NCI-H1048 (cell line): Measurements from ENCODE around the gene IFNA6.
"Not testable (repeated sequence)": the region's sequence is repeated elsewhere in the genome, so short reads cannot be mapped to it uniquely, and the experiment has no call there.

Source experiments
- DNase-seq: peaks from one replicate; lab custom pipeline; 2025; lab: John Stamatoyannopoulos, UW

The IFNA6 gene

GRCh38 chr9:21350787-21351186 lies at the start of gene IFNA6:
Gene IFNA6 (minus strand): TSS chr9:21350887. CDS start chr9:21350887, 0 bp downstream.
- no peak for DNase-seq

- no peak for DNase-seq
Measured at GRCh38 chr9:21399956-21400355, 49.3 kb upstream of the IFNA6 start.

- DNase-seq = no peak
Measured at GRCh38 chr9:21398955-21399489, 48.3 kb upstream of the IFNA6 start.

- no peak for DNase-seq
Measured at GRCh38 chr9:21395778-21396717, 45.4 kb upstream of the IFNA6 start.

- DNase-seq = no peak
Measured at GRCh38 chr9:21392270-21392669, 41.6 kb upstream of the IFNA6 start.

- no peak for DNase-seq
Measured at GRCh38 chr9:21385131-21385670, 34.5 kb upstream of the IFNA6 start, which contains the start of gene IFNA2. Gene IFNA2 (minus strand): TSS chr9:21385398. CDS start chr9:21385329, 69 bp downstream.

- DNase-seq = no peak
Measured at GRCh38 chr9:21383627-21384026, 32.9 kb upstream of the IFNA6 start.

GRCh38 chr9:21381448-21382339 lies 31.0 kb upstream of the IFNA6 start:
- no peak for DNase-seq

- DNase-seq = not testable (repeated sequence)
Measured at GRCh38 chr9:21371467-21371866, 20.8 kb upstream of the IFNA6 start.

GRCh38 chr9:21367957-21368356 lies 17.3 kb upstream of the IFNA6 start, which contains the start of gene IFNA13:
Gene IFNA13 (minus strand): TSS chr9:21368057. CDS start chr9:21368010, 47 bp downstream.
- DNase-seq = no peak

GRCh38 chr9:21367169-21367568 lies 16.5 kb upstream of the IFNA6 start:
- DNase-seq = not testable (repeated sequence)

- DNase-seq = no peak
Measured at GRCh38 chr9:21362287-21362686, 11.6 kb upstream of the IFNA6 start.

- DNase-seq = no peak
Measured at GRCh38 chr9:21357479-21358460, 7.1 kb upstream of the IFNA6 start.

GRCh38 chr9:21348430-21348970 lies 2.2 kb downstream of the IFNA6 start:
- DNase-seq = no peak

- DNase-seq = no peak
Measured at GRCh38 chr9:21340735-21341134, 10.0 kb downstream of the IFNA6 start.

GRCh38 chr9:21336457-21336856 lies 14.2 kb downstream of the IFNA6 start:
- no peak for DNase-seq

- DNase-seq = peak; percentile 72
Measured at GRCh38 chr9:21334701-21335632, 15.7 kb downstream of the IFNA6 start, which contains the start of gene KLHL9. Gene KLHL9 (minus strand): TSS chr9:21335404. CDS start chr9:21334859, 545 bp downstream.

- no peak for DNase-seq
Measured at GRCh38 chr9:21333226-21333625, 17.5 kb downstream of the IFNA6 start.
